OCI-LY3 (cell line): ENCODE results near the gene P2RY11.

Experiments
- H2AFZ ChIP-seq: fragments of 200-600, 300-600 bp; shearing (Covaris generic); 2 replicates; pipeline ENCODE4 v1.6.0; 2014; ENCODE audit warnings: antibody characterized with exemption, low read depth, low read length
- H3K27ac ChIP-seq: fragments of 200-600, 300-600 bp; sonication (generic); 2 replicates; pipeline ENCODE4 v1.5.1; 2014; ENCODE audit warnings: mild to moderate bottlenecking, low read length, moderate library complexity, mixed read lengths
- H3K27me3 ChIP-seq: fragments of 200-600, 300-600 bp; sonication (generic); 2 replicates; pipeline ENCODE4 v1.6.1; 2014; ENCODE audit warnings: low read depth, low read length, mixed read lengths
- H3K36me3 ChIP-seq: fragments of 200-600, 300-600 bp; sonication (generic); replicated peaks from 2 replicates; pipeline ENCODE3; 2014; ENCODE audit warnings: low read depth, low read length, mixed read lengths
- H3K4me1 ChIP-seq: fragments of 300-600, 200-600 bp; sonication (generic); 2 replicates; pipeline ENCODE4 v1.6.1; 2014; ENCODE audit warnings: low read length, mixed read lengths
- H3K4me2 ChIP-seq: fragments of 200-600, 300-600 bp; sonication (generic); 2 replicates; pipeline ENCODE4 v1.6.1; 2014; ENCODE audit warnings: low read length, mixed read lengths
- H3K4me3 ChIP-seq: fragments of 300-600, 200-600 bp; sonication (generic); 2 replicates; pipeline ENCODE4 v1.5.1; 2014; ENCODE audit warnings: antibody characterized with exemption, mild to moderate bottlenecking, low read length, moderate library complexity
- H3K79me2 ChIP-seq: fragments of 300-600, 200-600 bp; shearing (Covaris generic); 2 replicates; pipeline ENCODE4 v1.6.1; 2014; ENCODE audit warnings: mild to moderate bottlenecking, low read length, mixed read lengths
- H3K9ac ChIP-seq: fragments of 300-600, 200-600 bp; shearing (Covaris generic); 2 replicates; pipeline ENCODE4 v1.6.0; 2014; ENCODE audit warnings: mild to moderate bottlenecking, low read length, moderate library complexity
- H3K9me3 ChIP-seq: fragments of 200-600, 300-600 bp; shearing (Covaris generic); 2 replicates; pipeline ENCODE4 v1.6.1; 2014; ENCODE audit warnings: low read length, mixed read lengths; ENCODE audit not compliant: insufficient read depth
- H4K20me1 ChIP-seq: fragments of 200-600, 300-600 bp; sonication (generic); 2 replicates; pipeline ENCODE4 v1.6.1; 2016; ENCODE audit warnings: low read length, mixed read lengths; ENCODE audit not compliant: insufficient read depth
- EZH2phosphoT487 ChIP-seq: fragments of 200-600 bp; shearing (Covaris generic); IDR thresholded peaks from 2 replicates; pipeline ENCODE4 v1.6.1; 2018; ENCODE audit warnings: antibody characterized with exemption, mixed run types, low read depth
- TF ChIP-seq, protein P1 (sequence below): fragments of 200-600, 300-600 bp; sonication (generic); IDR thresholded peaks from 2 replicates; pipeline ENCODE4 v1.5.1; 2014; ENCODE audit warnings: antibody characterized with exemption, low read length, low read depth

P2RY11 gene

GRCh38 chr19:10079031-10079453 lies 32.5 kb upstream of the P2RY11 start:
- Histone ChIP-seq H4K20me1 (no peaks in the 10 kb centered on the region), H3K27me3 (peaks cover 10% of the 10 kb centered on the region; the same call in 1 of the 2 replicates), H3K79me2 (no peaks in the 10 kb centered on the region), H3K4me2 (no peak overlapping the region), H3K9me3 (no peaks in the 10 kb centered on the region), H3K36me3 (no peaks in the 10 kb centered on the region), H3K27ac (no peak overlapping the region), H2AFZ (no peak overlapping the region), H3K9ac (no peak overlapping the region), H3K4me3 (no peak overlapping the region), H3K4me1 (peaks cover 1% of the 10 kb centered on the region; the same call in 1 of the 2 replicates)
- TF ChIP-seq EZH2phosphoT487: no peak
- TF ChIP-seq, protein P1, sequence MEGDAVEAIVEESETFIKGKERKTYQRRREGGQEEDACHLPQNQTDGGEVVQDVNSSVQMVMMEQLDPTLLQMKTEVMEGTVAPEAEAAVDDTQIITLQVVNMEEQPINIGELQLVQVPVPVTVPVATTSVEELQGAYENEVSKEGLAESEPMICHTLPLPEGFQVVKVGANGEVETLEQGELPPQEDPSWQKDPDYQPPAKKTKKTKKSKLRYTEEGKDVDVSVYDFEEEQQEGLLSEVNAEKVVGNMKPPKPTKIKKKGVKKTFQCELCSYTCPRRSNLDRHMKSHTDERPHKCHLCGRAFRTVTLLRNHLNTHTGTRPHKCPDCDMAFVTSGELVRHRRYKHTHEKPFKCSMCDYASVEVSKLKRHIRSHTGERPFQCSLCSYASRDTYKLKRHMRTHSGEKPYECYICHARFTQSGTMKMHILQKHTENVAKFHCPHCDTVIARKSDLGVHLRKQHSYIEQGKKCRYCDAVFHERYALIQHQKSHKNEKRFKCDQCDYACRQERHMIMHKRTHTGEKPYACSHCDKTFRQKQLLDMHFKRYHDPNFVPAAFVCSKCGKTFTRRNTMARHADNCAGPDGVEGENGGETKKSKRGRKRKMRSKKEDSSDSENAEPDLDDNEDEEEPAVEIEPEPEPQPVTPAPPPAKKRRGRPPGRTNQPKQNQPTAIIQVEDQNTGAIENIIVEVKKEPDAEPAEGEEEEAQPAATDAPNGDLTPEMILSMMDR: no peak

DNA sequence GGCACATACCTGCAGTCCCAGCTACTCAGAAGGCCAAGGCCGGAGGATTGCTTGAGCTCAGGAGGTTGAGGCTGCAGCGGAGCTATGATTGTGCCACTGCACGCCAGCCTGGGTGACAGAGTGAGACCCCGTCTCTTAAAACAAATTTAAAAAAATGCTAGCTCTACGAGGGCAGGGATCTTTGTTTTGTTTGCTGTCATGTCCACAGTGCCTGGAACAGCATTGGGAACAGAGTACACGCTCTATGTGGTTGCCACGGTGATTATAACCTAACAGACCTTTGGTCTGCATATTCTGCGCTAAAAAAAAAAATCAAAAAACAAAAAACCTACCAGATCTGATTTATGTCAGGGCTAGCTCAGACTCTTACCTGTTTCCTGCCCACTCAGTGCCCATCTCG lies 27.6 kb upstream of the P2RY11 start:
- TF ChIP-seq, protein P1: no peak
- no peak for TF ChIP-seq EZH2phosphoT487
- peaks cover 13% of the 10 kb centered on the region; the same call in 1 of the 2 replicates for H3K79me2 ChIP-seq
- H3K9ac ChIP-seq: no peak overlapping the region
- no peak overlapping the region for H2AFZ ChIP-seq
- no peaks in the 10 kb centered on the region for H3K27me3 ChIP-seq
- H3K4me1 ChIP-seq: peaks cover 9% of the 10 kb centered on the region
- H3K4me3 ChIP-seq: no peak overlapping the region
- no peaks in the 10 kb centered on the region for H4K20me1 ChIP-seq
- no peak overlapping the region for H3K27ac ChIP-seq
- H3K36me3 ChIP-seq: peaks cover under 1% of the 10 kb centered on the region
- H3K9me3 ChIP-seq: no peaks in the 10 kb centered on the region
- H3K4me2 ChIP-seq: no peak overlapping the region

DNA sequence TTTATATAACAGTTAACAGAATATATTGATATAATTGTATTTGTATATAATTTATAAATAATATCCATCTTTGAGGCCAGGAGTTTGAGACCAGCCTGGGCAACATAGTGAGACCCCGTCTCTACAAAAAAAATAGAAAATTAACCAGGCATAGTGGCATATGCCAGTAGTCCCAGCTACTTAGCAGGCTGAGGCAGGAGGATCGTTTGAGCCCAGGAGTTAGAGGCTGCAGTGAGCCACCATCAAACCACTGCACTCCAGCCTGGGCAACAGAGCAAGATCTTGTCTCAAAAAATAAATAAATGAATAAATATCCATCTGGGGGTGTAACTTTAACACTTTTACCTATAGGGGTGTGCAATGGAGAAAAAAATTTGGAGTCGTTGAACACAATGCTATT lies 26.7 kb upstream of the P2RY11 start:
- Histone ChIP-seq H3K4me2 (no peak overlapping the region), H3K79me2 (peaks cover 13% of the 10 kb centered on the region; the same call in 1 of the 2 replicates), H4K20me1 (no peaks in the 10 kb centered on the region), H3K36me3 (peaks cover 7% of the 10 kb centered on the region), H3K9me3 (no peaks in the 10 kb centered on the region), H2AFZ (0 out of 2 replicates have a peak overlapping the region, but pooled peaks have one; percentile 82), H3K4me3 (no peak overlapping the region), H3K27ac (no peak overlapping the region), H3K4me1 (peaks cover 9% of the 10 kb centered on the region), H3K9ac (no peak overlapping the region), H3K27me3 (no peaks in the 10 kb centered on the region)
- TF ChIP-seq, protein P1: no peak
- TF ChIP-seq EZH2phosphoT487: no peak

DNA sequence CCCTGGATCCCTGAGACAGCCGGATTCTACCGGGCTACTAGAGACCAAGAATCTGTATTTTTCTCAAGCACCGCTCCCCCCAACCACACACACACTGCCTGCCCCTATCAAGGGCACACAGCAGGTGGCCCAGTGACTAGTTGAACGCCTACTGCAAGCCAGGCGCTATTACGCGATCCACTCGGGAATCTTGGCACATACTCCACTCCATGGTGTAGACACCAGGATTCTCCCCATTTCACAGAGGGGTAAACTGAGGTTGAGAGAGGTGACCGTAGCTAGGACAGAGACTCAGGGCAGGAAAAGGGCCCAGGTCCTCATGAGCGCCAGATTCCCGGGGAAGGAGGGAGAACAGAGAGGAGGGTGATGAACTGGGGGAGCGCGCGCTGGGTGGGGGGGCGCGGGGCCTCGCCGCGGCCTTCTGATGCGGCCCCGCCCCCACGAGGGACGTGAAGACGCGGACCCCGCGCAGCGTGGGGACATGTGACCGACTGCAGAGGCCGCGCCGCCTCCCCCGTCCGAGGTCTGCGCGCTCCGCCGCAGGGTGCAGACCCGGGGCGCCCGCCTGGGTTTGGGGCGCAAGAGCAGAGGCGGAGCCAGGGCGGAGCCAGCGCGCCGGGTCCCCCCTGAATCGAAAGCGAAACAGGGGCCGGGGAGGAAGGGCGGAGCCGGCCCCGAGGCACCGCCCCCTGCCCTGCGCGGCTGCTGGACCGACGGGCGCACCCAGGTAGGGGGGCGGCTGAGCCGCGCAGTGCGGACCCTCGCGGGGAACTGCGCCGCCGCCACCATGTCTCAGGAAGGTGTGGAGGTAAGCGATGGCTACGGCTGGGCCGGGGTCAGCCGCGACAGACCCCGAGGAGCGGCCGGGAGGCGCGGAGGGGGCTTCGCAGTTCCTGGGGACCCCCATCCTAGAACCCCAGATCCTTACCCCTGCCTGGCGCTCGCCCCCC lies 25.6 kb upstream of the P2RY11 start, which contains the start of gene SHFL:
SHFL (plus strand) TSS at position 677 of the 950 bp plus-strand sequence; CDS start at position 788, 111 bp downstream.
- peaks cover 13% of the 10 kb centered on the region; the same call in 1 of the 2 replicates for H3K79me2 ChIP-seq
- peak within 1 kb of the TSS; percentile 21; the same call in 1 of the 2 replicates for H3K27ac ChIP-seq
- no peaks in the 10 kb centered on the region for H3K9me3 ChIP-seq
- no peaks in the 10 kb centered on the region for H3K27me3 ChIP-seq
- TF ChIP-seq, protein P1: no peak
- no peak for TF ChIP-seq EZH2phosphoT487
- peak within 1 kb of the TSS; percentile 82 for H2AFZ ChIP-seq
- H3K9ac ChIP-seq: peak within 1 kb of the TSS; percentile 90
- H3K4me3 ChIP-seq: peak within 1 kb of the TSS; percentile 91
- peak within 1 kb of the TSS; percentile 86 for H3K4me2 ChIP-seq
- H3K4me1 ChIP-seq: peaks cover 9% of the 10 kb centered on the region
- H4K20me1 ChIP-seq: no peaks in the 10 kb centered on the region
- peaks cover 7% of the 10 kb centered on the region for H3K36me3 ChIP-seq
